ENCODE results near the gene SLC20A1.

DNA sequence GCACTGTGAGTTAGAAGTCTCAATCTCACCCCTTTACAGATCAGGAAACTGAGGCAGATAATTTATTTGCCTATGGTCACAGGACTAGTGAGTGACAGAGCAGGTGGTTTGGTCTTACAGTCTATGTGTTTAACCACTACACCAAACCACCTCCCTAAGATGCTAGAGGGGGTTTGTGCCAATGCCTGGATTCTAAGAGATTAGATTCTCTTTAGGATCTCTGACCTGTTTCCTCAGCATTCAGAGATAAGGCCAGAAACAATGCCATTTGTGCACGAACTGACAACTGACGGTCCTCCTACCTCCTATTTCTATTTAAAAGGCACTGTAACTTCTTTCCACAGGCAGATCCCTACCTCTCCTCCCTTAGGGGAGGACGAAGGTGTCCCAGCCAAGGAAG lies 2.3 kb upstream of the SLC20A1 start:
- TF ChIP-seq EZH2phosphoT487 (IDR thresholded peaks at IDR 0.05; ENCODE audit: insufficient read depth, low read depth) (no peak), EZH2 (IDR thresholded peaks at IDR 0.05; ENCODE audit: insufficient read depth, poor library complexity, severe bottlenecking) (no peak)

Data from GM23248 (cell line).